KOPT-K1 (cell line): ENCODE results near the gene ASPDH.

ENCODE experiments used
- H3K27ac ChIP-seq: fragments of 200-600 bp; sonication (generic); 2 replicates; pipeline ENCODE4 v1.5.1; 2016; ENCODE audit warnings: antibody characterized with exemption, mild to moderate bottlenecking, low read depth, low read length; ENCODE audit not compliant: poor library complexity, severe bottlenecking
- H3K36me3 ChIP-seq: fragments of 200-600 bp; sonication (generic); 2 replicates; pipeline ENCODE4 v1.5.1; 2017; ENCODE audit warnings: antibody characterized with exemption, mild to moderate bottlenecking, low read length, moderate library complexity; ENCODE audit not compliant: insufficient read depth
- H3K9me3 ChIP-seq: fragments of 200-600 bp; sonication (generic); 2 replicates; pipeline ENCODE4 v1.5.1; 2017; ENCODE audit warnings: antibody characterized with exemption, low read length, mild to moderate bottlenecking; ENCODE audit not compliant: insufficient read depth, poor library complexity, severe bottlenecking

The ASPDH gene

DNA sequence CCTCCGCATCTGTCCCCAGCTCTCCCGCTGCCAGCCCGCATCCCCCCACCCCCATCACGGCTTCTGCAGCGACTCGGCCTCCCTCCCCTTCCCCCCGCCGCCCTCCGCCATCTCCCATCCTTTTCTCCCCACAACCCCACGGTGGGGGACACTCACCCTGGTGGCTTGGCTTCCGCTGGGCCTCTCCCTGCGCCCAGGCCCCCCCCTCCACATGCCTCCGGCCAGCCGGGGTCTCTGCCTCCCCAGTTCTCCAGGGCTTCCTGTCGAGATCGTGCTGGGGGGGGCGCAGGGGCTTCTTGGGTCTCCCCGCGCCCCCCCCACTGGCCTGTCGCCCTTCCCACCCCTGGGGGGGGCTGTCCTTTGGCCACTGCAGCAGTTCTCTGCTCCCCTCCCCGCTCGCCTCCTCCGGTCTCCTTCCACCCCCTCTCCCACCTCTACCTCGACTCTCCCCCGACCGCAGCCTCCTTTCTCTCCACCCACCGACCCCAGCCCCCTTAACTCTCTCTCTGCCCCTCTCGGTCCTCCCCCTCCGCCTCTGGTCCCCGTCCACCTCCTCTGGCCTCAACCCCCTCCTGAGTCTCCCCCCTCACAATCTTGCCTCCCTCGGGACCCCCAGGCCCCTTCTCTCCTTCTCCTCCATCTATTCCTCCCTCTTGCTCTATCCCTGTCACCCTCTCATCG is 37.5 kb upstream of the ASPDH start:
- H3K9me3 ChIP-seq: no peaks in the 10 kb centered on the region
- H3K27ac ChIP-seq: no peak overlapping the region
- no peaks in the 10 kb centered on the region for H3K36me3 ChIP-seq

GRCh38 chr19:50550594-50550966 is 36.9 kb upstream of the ASPDH start:
- H3K27ac ChIP-seq: no peak overlapping the region
- H3K9me3 ChIP-seq: no peaks in the 10 kb centered on the region
- H3K36me3 ChIP-seq: no peaks in the 10 kb centered on the region

DNA sequence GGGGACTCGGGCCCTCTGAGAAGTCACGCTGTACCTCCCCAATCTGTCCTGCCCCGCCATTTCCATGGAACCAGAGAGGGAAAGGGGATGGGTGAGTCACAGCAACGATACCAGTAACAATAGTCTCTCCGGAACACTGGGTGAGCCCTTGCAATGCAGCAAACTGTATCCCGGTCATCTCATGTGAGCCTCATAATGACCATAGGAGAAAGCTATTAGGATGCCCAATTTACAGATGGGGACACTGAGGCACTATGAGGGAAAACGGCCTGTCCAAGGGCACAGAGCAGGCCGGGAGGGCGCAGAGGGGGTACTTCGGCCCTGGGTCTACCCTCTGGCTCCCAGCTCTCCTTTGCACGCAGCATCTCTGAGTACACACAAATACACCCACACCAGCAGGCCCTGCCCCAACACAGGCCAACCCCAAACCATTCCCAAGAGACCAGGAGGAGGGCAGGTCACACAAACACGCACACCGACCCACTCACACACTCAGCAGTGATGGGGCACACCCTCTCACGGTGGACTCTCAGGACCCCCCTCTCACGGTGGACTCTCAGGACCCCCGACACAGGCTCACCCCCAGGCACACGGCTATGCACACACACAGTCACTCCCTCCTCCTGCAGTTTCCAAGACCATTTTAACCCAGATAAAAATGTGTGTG is 36.3 kb upstream of the ASPDH start:
- no peak overlapping the region for H3K27ac ChIP-seq
- no peaks in the 10 kb centered on the region for H3K9me3 ChIP-seq
- no peaks in the 10 kb centered on the region for H3K36me3 ChIP-seq

DNA sequence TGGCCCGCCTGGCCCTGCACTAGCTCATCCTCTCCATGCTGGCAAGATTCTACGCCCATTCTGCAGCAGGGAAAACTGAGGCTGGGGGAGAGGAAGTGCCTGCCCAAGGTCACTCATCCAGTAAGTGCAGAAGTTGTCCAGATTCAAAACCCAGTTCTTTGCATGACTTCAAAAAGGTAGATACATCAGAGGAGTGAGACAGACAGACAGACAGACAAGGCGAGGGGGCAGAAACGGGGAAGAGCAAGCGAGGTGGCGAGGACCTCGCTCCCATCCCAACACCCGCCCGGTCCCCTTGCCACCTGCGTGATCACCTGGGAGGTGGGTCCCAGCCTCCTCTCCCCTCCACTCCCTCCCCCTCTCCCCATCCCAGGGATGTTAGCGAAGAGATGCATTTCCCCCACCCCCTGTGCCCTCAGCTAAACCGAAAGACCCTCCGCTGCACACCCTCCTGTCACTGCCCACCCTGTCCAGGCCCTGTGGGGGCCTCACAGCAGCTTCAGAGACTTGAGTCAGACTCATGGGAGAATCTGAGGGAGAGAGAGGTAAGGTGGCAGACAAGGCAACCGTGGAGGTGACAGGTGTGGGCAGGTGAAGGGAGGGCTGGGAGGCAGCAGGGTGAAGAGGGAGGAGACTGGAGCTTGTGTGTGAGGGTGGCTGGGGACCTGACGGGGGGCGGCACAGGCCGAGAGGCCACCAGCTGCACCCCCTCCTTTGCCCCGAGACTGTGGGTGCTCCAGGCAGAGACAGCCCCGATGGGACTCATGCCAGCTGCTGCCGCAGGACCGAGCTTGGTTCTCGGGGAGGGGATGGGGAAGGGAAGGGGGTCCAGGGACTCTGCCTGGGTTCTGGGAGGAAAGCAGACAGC is 35.6 kb upstream of the ASPDH start:
- Histone ChIP-seq H3K9me3 (no peaks in the 10 kb centered on the region), H3K36me3 (no peaks in the 10 kb centered on the region), H3K27ac (no peak overlapping the region)

DNA sequence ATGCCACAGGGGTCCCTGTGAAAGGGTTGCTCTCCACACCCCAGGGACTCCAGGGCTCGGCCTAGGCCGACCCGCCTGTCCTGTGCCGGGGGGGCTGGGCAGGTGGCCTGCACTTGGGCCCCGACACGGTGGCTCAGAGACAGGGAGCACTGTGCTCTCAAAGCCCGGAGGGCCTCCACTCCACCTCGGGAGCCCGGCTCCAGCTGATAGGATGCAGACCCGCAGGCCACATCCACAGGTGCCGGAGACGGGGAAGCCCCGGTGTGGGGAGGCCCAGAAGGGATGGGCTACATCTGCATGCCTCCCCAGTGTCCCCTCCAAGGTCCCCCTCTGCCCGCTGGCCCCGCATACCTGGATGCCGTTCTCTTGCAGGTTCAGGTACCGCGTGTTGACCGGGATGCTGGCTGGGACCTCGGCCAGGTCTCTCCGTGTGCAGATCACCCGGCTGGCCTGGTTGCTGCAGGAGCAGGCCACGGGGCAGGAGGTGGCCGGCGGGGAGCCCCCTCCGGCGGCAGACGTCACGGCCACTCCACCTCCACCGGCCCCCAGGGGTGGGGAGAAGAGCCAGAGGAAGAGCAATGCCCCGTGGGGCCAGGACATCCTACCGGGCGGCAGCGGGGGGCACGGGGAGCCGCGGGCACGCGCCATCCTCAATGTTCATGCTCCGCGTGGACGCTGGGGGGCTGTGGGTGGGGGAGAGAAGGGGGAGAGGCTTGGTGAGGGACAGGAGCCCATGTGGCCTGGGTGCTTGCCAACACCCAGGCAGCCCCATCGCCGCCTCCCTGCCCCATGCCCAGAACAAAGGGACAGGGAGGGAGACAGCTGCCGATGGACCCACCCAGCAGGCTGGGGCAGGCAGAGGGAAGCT is 34.7 kb upstream of the ASPDH start:
- no peaks in the 10 kb centered on the region for H3K36me3 ChIP-seq
- H3K9me3 ChIP-seq: no peaks in the 10 kb centered on the region

GRCh38 chr19:50547385-50548190 is 33.9 kb upstream of the ASPDH start:
- no peak overlapping the region for H3K27ac ChIP-seq
- no peaks in the 10 kb centered on the region for H3K36me3 ChIP-seq
- no peaks in the 10 kb centered on the region for H3K9me3 ChIP-seq

More for the DNA sequence above, 34.7 kb upstream of the ASPDH start:
- no peak overlapping the region for H3K27ac ChIP-seq

DNA sequence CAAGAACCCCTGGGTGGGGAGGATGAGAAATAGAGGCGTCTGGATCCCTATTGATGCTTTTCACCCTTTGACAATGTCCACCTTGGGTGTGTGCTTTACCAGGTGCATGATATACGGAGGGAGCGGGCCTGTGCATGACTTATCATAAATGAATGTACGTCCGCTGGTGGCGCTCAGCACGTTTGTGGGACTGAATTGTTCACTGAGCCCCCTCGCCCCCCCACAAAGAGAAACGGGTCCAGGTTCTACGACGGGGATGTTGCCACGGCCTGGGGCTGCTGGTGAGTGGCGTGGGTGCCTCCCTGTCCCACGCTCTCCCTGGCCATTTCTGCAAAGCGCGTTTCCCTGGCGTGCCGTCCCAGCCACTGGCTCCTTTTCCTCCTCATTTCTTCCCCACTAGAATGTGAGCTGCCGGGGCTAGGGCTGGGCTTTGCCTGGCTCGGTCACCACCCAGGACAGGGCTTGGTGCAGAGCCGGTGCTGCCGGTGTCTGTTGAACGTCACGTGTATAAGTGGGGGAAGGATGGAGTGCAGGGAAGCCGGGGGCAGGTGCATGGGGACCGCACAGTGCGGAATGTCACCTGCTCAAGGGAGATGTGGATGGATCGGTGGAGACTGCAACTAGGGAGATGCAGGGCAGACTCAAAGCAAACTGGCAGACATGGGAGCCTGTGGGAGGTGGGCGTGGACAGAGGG is 33.0 kb upstream of the ASPDH start:
- Histone ChIP-seq H3K36me3 (no peaks in the 10 kb centered on the region), H3K9me3 (no peaks in the 10 kb centered on the region), H3K27ac (no peak overlapping the region)

DNA sequence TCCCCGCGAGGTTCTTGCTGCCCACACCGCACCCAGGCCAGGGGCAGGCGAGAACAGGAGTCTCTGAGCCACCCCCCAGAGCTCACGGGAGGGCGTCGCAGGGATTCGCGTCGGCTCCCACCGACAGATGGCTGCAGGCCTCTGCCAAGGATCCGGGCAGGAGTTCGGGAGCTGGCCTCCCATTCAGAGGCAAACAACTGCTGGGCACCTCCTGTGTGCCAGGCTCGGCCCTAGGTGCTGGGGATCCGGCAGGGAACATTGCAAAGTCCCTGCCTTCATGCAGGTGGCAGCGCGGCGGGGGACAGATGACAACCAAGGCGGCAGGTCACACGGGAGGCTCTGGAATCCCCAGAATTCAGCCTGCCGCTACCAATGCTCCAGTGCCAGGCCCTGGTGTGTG is 29.2 kb upstream of the ASPDH start:
- H3K36me3 ChIP-seq: no peaks in the 10 kb centered on the region
- no peaks in the 10 kb centered on the region for H3K9me3 ChIP-seq
- no peak overlapping the region for H3K27ac ChIP-seq

DNA sequence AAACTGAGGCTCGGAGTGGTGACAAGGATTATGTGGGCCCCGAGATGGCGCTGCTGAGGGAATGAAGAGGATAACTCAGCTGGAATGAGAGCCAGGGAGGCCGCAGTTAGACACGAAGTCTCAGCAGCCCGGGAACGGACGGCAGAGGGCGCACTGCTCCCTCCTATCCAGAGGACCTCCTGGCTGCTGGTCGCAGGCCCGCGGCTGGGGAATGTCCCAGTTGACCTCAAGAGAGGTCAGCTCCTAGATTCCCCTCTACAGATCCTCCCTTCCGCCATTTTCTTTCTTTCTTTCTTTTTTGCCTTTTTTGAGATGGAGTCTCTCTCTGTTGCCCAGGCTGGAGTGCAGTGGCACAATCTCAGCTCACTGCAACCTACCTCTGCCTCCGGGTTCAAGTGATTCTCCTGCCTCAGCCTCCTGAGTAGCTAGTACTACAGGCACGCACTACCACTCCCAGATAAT is 24.1 kb upstream of the ASPDH start:
- Histone ChIP-seq H3K36me3 (no peaks in the 10 kb centered on the region), H3K9me3 (peaks cover 9% of the 10 kb centered on the region), H3K27ac (no peak overlapping the region)

GRCh38 chr19:50537306-50537685 is 23.6 kb upstream of the ASPDH start:
- Histone ChIP-seq H3K9me3 (peaks cover 15% of the 10 kb centered on the region), H3K36me3 (no peaks in the 10 kb centered on the region), H3K27ac (no peak overlapping the region)

GRCh38 chr19:50536662-50537305 is 23.1 kb upstream of the ASPDH start:
- H3K27ac ChIP-seq: no peak overlapping the region
- H3K36me3 ChIP-seq: no peaks in the 10 kb centered on the region
- peaks cover 17% of the 10 kb centered on the region for H3K9me3 ChIP-seq

- Histone ChIP-seq H3K27ac (no peak overlapping the region), H3K9me3 (peaks cover 17% of the 10 kb centered on the region), H3K36me3 (no peaks in the 10 kb centered on the region)
Observed at GRCh38 chr19:50535672-50536187, 22.0 kb upstream of the ASPDH start.

GRCh38 chr19:50534478-50534877 is 20.8 kb upstream of the ASPDH start:
- H3K36me3 ChIP-seq: no peaks in the 10 kb centered on the region
- H3K9me3 ChIP-seq: peaks cover 17% of the 10 kb centered on the region
- no peak overlapping the region for H3K27ac ChIP-seq
